ENCODE data around the gene KRT10. TPM values are rescaled to one million over a fixed set of nuclear protein-coding genes. Genes with fewer than 3 reads are reported as not detected.
"Not testable (repeated sequence)": the region's sequence is repeated elsewhere in the genome, so short reads cannot be mapped to it uniquely, and the experiment has no call there.

Gene KRT10
- total and polyA plus RNA-seq, 5 donors = 65.8 to 79.5 (median 73.2) TPM

- H3K9me3 ChIP-seq (ENCODE audit: control insufficient read depth, low read length) = no peaks in the 10 kb centered on the region
- H3K27me3 ChIP-seq (ENCODE audit: control insufficient read depth, insufficient read depth) = no peaks in the 10 kb centered on the region
- intact Hi-C loops (cut with DNase I) = no loop called here
- ATAC-seq = no peak
- 15% methylated on average over 7 of the region's 7 CpGs for WGBS
- peaks cover 5% of the 10 kb centered on the region for H3K4me1 ChIP-seq (ENCODE audit: control insufficient read depth, insufficient read depth, low read length)
- no peak for DNase-seq
- H3K27ac ChIP-seq (ENCODE audit: low read length) = no peak overlapping the region
- H3K4me3 ChIP-seq (ENCODE audit: low read length) = peak overlapping the region; percentile 94
These were observed 4.1 kb downstream of the KRT10 start for GRCh38 chr17:40818343-40818732.

- 96% methylated on average over 4 of the region's 4 CpGs for WGBS
- H3K4me1 ChIP-seq (ENCODE audit: control insufficient read depth, insufficient read depth, low read length) = peaks cover 4% of the 10 kb centered on the region
- intact Hi-C loops (cut with DNase I) = no loop called here
- H3K4me3 ChIP-seq (ENCODE audit: low read length) = no peak overlapping the region
- H3K27ac ChIP-seq (ENCODE audit: low read length) = no peak overlapping the region
- ATAC-seq (no peak), DNase-seq (no peak)
- no peaks in the 10 kb centered on the region for H3K27me3 ChIP-seq (ENCODE audit: control insufficient read depth, insufficient read depth)
- no peaks in the 10 kb centered on the region for H3K9me3 ChIP-seq (ENCODE audit: control insufficient read depth, low read length)
These were observed 5.2 kb downstream of the KRT10 start for GRCh38 chr17:40817103-40817682.

GRCh38 chr17:40816569-40816968, 5.8 kb downstream of the KRT10 start:
- Histone ChIP-seq H3K27ac (ENCODE audit: low read length) (no peak overlapping the region), H3K9me3 (ENCODE audit: control insufficient read depth, low read length) (no peaks in the 10 kb centered on the region), H3K4me3 (ENCODE audit: low read length) (no peak overlapping the region), H3K4me1 (ENCODE audit: control insufficient read depth, insufficient read depth, low read length) (peaks cover 4% of the 10 kb centered on the region), H3K27me3 (ENCODE audit: control insufficient read depth, insufficient read depth) (no peaks in the 10 kb centered on the region)
- intact Hi-C loops (cut with DNase I) = no loop called here
- DNase-seq (no peak), ATAC-seq (no peak)
- WGBS = 93% methylated on average over 3 of the region's 3 CpGs

DNA sequence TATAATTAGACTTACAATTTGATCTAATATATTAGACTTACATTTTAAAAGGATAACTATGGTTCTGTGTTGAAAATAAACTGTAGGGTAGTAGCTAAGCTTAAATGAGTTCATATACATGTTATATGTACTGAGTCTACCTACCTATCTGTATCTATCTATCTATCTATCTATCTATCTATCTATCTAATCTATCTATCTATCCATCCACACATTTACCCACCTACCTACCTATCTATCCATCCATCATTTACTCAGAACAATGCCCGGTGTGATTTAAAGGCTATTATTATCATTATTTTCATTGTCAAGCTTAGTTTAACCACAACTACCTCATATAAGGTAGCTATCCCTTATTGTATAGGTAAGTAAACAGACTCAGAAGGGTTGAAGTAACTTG, 7.0 kb downstream of the KRT10 start:
- H3K4me1 ChIP-seq (ENCODE audit: control insufficient read depth, insufficient read depth, low read length) = peaks cover 4% of the 10 kb centered on the region
- H3K9me3 ChIP-seq (ENCODE audit: control insufficient read depth, low read length) = no peaks in the 10 kb centered on the region
- intact Hi-C loops (cut with DNase I) = no loop called here
- H3K4me3 ChIP-seq (ENCODE audit: low read length) = no peak overlapping the region
- H3K27ac ChIP-seq (ENCODE audit: low read length) = no peak overlapping the region
- WGBS = 93% methylated on average over 1 of the region's 1 CpG
- ATAC-seq = no peak
- DNase-seq = no peak
- H3K27me3 ChIP-seq (ENCODE audit: control insufficient read depth, insufficient read depth) = no peaks in the 10 kb centered on the region

DNA sequence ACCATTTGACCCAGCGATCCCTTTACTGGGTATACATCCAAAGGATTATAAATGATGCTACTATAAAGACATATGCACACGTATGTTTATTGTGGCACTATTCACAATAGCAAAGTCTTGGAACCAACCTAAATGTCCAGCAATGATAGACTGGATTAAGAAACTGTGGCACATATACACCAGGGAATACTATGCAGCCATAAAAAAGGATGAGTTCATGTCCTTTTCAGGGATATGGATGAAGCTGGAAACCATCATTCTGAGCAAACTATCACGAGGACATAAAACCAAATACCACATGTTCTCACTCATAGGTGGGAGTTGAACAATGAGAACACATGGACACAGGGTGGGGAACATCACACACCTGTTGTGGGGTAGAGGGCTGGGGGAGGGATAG, 7.8 kb downstream of the KRT10 start:
- H3K27ac ChIP-seq (ENCODE audit: low read length); H3K9me3 ChIP-seq (ENCODE audit: control insufficient read depth, low read length); H3K4me3 ChIP-seq (ENCODE audit: low read length); H3K27me3 ChIP-seq (ENCODE audit: control insufficient read depth, insufficient read depth); intact Hi-C loops (cut with DNase I); DNase-seq; H3K4me1 ChIP-seq (ENCODE audit: control insufficient read depth, insufficient read depth, low read length); ATAC-seq: not testable (repeated sequence)
- WGBS = 87% methylated on average over 3 of the region's 3 CpGs

DNA sequence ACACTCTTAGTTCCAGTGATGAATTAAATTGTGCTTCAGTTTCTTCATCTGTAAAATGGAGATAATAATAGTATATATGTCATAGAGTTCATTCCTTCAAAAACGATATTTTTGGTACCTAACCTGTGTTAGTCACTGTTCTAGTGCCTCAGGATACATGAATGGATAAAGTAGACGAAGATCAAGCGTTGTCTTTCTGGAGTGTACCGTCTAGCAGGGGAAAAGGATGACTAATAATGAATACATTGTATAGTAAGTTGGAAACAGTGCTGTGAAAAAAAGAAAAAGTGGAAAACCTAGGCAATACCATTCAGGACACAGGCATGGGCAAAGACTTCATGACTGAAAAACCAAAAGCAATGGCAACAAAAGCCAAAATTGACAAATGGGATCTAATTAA, 8.6 kb downstream of the KRT10 start:
- Histone ChIP-seq H3K9me3 (ENCODE audit: control insufficient read depth, low read length) (no peaks in the 10 kb centered on the region), H3K27me3 (ENCODE audit: control insufficient read depth, insufficient read depth) (no peaks in the 10 kb centered on the region), H3K4me3 (ENCODE audit: low read length) (no peak overlapping the region), H3K27ac (ENCODE audit: low read length) (no peak overlapping the region), H3K4me1 (ENCODE audit: control insufficient read depth, insufficient read depth, low read length) (peaks cover 4% of the 10 kb centered on the region)
- intact Hi-C loops (cut with DNase I) = no loop called here
- WGBS = 71% methylated on average over 4 of the region's 4 CpGs
- DNase-seq (no peak), ATAC-seq (no peak)

- whole genome bisulfite sequencing = 84% methylated on average over 3 of the region's 3 CpGs
- H3K9me3 ChIP-seq (ENCODE audit: control insufficient read depth, low read length) = no peaks in the 10 kb centered on the region
- H3K4me1 ChIP-seq (ENCODE audit: control insufficient read depth, insufficient read depth, low read length) = peaks cover 4% of the 10 kb centered on the region
- H3K27ac ChIP-seq (ENCODE audit: low read length) = no peak overlapping the region
- DNase-seq (no peak), ATAC-seq (no peak)
- no peak overlapping the region for H3K4me3 ChIP-seq (ENCODE audit: low read length)
- intact Hi-C loops (cut with DNase I) = no loop called here
- H3K27me3 ChIP-seq (ENCODE audit: control insufficient read depth, insufficient read depth) = no peaks in the 10 kb centered on the region
These were observed 9.8 kb downstream of the KRT10 start for GRCh38 chr17:40812639-40813038.

- Histone ChIP-seq H3K4me1 (ENCODE audit: control insufficient read depth, insufficient read depth, low read length) (peaks cover 1% of the 10 kb centered on the region), H3K9me3 (ENCODE audit: control insufficient read depth, low read length) (no peaks in the 10 kb centered on the region), H3K27ac (ENCODE audit: low read length) (no peak overlapping the region), H3K27me3 (ENCODE audit: control insufficient read depth, insufficient read depth) (no peaks in the 10 kb centered on the region), H3K4me3 (ENCODE audit: low read length) (no peak overlapping the region)
- intact Hi-C loops (cut with DNase I) = no loop called here
- WGBS = 63% methylated on average over 6 of the region's 6 CpGs
- no peak for DNase-seq
- no peak for ATAC-seq
These were observed 11.9 kb downstream of the KRT10 start for GRCh38 chr17:40810494-40810893.

- Histone ChIP-seq H3K27me3 (ENCODE audit: control insufficient read depth, insufficient read depth) (no peaks in the 10 kb centered on the region), H3K4me1 (ENCODE audit: control insufficient read depth, insufficient read depth, low read length) (peaks cover 1% of the 10 kb centered on the region), H3K9me3 (ENCODE audit: control insufficient read depth, low read length) (no peaks in the 10 kb centered on the region), H3K4me3 (ENCODE audit: low read length) (no peak overlapping the region), H3K27ac (ENCODE audit: low read length) (no peak overlapping the region)
- intact Hi-C loops (cut with DNase I) = loop anchor here in 3 of 4 donors (5.0 to 10.0 kb wide), 2 partner anchors 852 to 855 kb away; no protein-coding TSS in a partner anchor
- DNase-seq (no peak), ATAC-seq (peak; percentile 28 to 33)
- 17% methylated on average over 2 of the region's 2 CpGs for WGBS
These were observed 12.5 kb downstream of the KRT10 start for GRCh38 chr17:40809721-40810421.

DNA sequence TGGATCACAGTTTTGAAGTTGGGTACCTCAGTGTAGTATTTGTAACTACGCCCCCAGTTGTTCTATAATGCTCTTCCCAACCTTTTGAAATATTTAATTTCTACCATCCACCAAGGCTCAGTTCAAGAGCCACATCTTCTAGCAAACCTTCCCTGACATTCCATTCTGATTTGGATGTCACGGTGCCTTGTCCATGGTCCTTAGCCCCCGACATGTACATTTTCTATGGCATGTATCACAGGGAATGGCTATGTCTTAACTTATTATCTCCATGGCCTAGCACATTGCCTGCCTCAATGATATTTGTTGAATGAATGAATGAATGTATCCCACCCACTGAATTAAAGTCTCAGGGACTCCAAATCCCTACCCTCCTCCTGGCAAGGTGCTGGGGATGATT, 16.3 kb downstream of the KRT10 start:
- no peaks in the 10 kb centered on the region for H3K27me3 ChIP-seq (ENCODE audit: control insufficient read depth, insufficient read depth)

GRCh38 chr17:40803617-40804082, 18.8 kb downstream of the KRT10 start:
- WGBS = 12% methylated on average over 13 of the region's 13 CpGs
- peaks cover 2% of the 10 kb centered on the region for H3K27me3 ChIP-seq (ENCODE audit: control insufficient read depth, insufficient read depth)
- peak; percentile 88 for ATAC-seq

More for the DNA sequence above, 16.3 kb downstream of the KRT10 start:
- intact Hi-C loops (cut with DNase I) = loop anchor here in 3 of 4 donors (5.0 to 10.0 kb wide), 2 partner anchors 856 to 859 kb away; no protein-coding TSS in a partner anchor
- no peak overlapping the region for H3K4me3 ChIP-seq (ENCODE audit: low read length)
- WGBS = 71% methylated on average over 3 of the region's 3 CpGs
- ATAC-seq (no peak), DNase-seq (no peak)
- peaks cover 1% of the 10 kb centered on the region for H3K4me1 ChIP-seq (ENCODE audit: control insufficient read depth, insufficient read depth, low read length)
- no peak overlapping the region for H3K27ac ChIP-seq (ENCODE audit: low read length)
- H3K9me3 ChIP-seq (ENCODE audit: control insufficient read depth, low read length) = no peaks in the 10 kb centered on the region

More at GRCh38 chr17:40803617-40804082, 18.8 kb downstream of the KRT10 start:
- DNase-seq = peak; percentile 73 to 91 (median 87)
- no peaks in the 10 kb centered on the region for H3K9me3 ChIP-seq (ENCODE audit: control insufficient read depth, low read length)
- no peak overlapping the region for H3K4me3 ChIP-seq (ENCODE audit: low read length)
- intact Hi-C loops (cut with DNase I) = loop anchor here in 2 of 4 donors (10.0 kb wide), 1 partner anchor 861 kb away; no protein-coding TSS in a partner anchor
- no peak overlapping the region for H3K27ac ChIP-seq (ENCODE audit: low read length)
- H3K4me1 ChIP-seq (ENCODE audit: control insufficient read depth, insufficient read depth, low read length) = no peaks in the 10 kb centered on the region

Measured in right cardiac atrium (tissue), 5 donors.